SK-N-SH (cell line): ENCODE data around the gene NPW. TPM values are rescaled to one million over a fixed set of nuclear protein-coding genes. Genes with fewer than 3 reads are reported as not detected.

Experiments
- CTCF ChIA-PET: fragments of 300-600, 350-600 bp; formaldehyde crosslinking; extraction: SDS; loops from one replicate; lab custom pipeline; 2021; lab: Yijun Ruan, JAX
- POLR2A ChIA-PET: fragments of 350-600 bp; sonication (Branson Sonifier 250); formaldehyde crosslinking; extraction: SDS; loops from one replicate; lab custom pipeline; 2020; ENCODE audit warnings: antibody characterized with exemption, inconsistent platforms; lab: Yijun Ruan, JAX
- DNase-seq: peaks from one replicate; pipeline ENCODE4 v3.0.0; 2012
- H2AFZ ChIP-seq: fragments of 200-600 bp; sonication (generic); 2 replicates; pipeline ENCODE4 v1.8.1; 2016; ENCODE audit warnings: antibody characterized with exemption, mild to moderate bottlenecking, low read depth
- H3F3A ChIP-seq: fragments of 200-600 bp; sonication (generic); replicated peaks from 2 replicates; pipeline ENCODE3; 2016; ENCODE audit warnings: antibody characterized with exemption, mild to moderate bottlenecking; ENCODE audit not compliant: insufficient read depth
- H3K27ac ChIP-seq, 2 experiments: fragments of 200-500 bp in 1 of 2; fragments of 200-600 bp in 1 of 2; sonication (Bioruptor generic) in 1 of 2; sonication (generic), shearing (Covaris generic) in 1 of 2; 2 replicates each; pipeline versions ENCODE4 v1.5.1 to v1.6.1; 2014 to 2016; ENCODE audit warnings: low read depth in 2 of 2, inconsistent platforms in 1 of 2, low read length in 1 of 2, mild to moderate bottlenecking in 1 of 2, mixed read lengths in 1 of 2
- H3K27me3 ChIP-seq: fragments of 200-600 bp; sonication (generic), shearing (Covaris generic); 2 replicates; pipeline ENCODE4 v1.6.1; 2016; ENCODE audit warnings: mixed run types; ENCODE audit not compliant: insufficient read depth
- H3K36me3 ChIP-seq, 2 experiments: fragments of 200-500 bp in 1 of 2; fragments of 200-600 bp in 1 of 2; sonication (Bioruptor generic) in 1 of 2; sonication (generic) in 1 of 2; replicated peaks in 1 of 2; 2 replicates each; pipeline versions ENCODE3 to v1.5.1; 2014 to 2016; ENCODE audit warnings: low read length in 1 of 2, mild to moderate bottlenecking in 1 of 2; ENCODE audit not compliant: insufficient read depth in 2 of 2, control insufficient read depth in 1 of 2
- H3K4me1 ChIP-seq, 2 experiments: fragments of 200-500 bp in 1 of 2; fragments of 200-600 bp in 1 of 2; sonication (Bioruptor generic) in 1 of 2; sonication (generic), shearing (Covaris generic) in 1 of 2; 2 replicates each; pipeline versions ENCODE4 v1.5.1 to v1.6.1; 2014 to 2016; ENCODE audit warnings: low read depth in 1 of 2, low read length in 1 of 2, mixed run types in 1 of 2; ENCODE audit not compliant: insufficient read depth in 2 of 2, control insufficient read depth in 1 of 2
- H3K4me2 ChIP-seq: fragments of 200-600 bp; sonication (generic), shearing (Covaris generic); 2 replicates; pipeline ENCODE4 v1.6.1; 2017; ENCODE audit warnings: mixed run types
- H3K4me3 ChIP-seq, 2 experiments: fragments of 200-500 bp in 1 of 2; fragments of 200-600 bp in 1 of 2; sonication (Bioruptor generic) in 1 of 2; sonication (generic), shearing (Covaris generic) in 1 of 2; 2 replicates each; pipeline versions ENCODE4 v1.5.1 to v1.8.1; 2014 to 2016; ENCODE audit warnings: low read depth in 2 of 2, inconsistent platforms in 1 of 2, low read length in 1 of 2, mild to moderate bottlenecking in 1 of 2, mixed read lengths in 1 of 2, moderate library complexity in 1 of 2
- H3K79me2 ChIP-seq: fragments of 200-600 bp; sonication (generic); 2 replicates; pipeline ENCODE4 v1.8.1; 2017; ENCODE audit warnings: mild to moderate bottlenecking; ENCODE audit not compliant: insufficient read depth
- H3K9ac ChIP-seq: fragments of 200-600 bp; sonication (generic); 2 replicates; pipeline ENCODE4 v1.6.1; 2017; ENCODE audit warnings: mixed run types
- H3K9me2 ChIP-seq: fragments of 200-600 bp; sonication (generic); 2 replicates; pipeline ENCODE4 v1.6.1; 2017; ENCODE audit warnings: mixed run types
- H3K9me3 ChIP-seq: fragments of 200-600 bp; sonication (generic); 2 replicates; pipeline ENCODE4 v1.6.1; 2017; ENCODE audit warnings: mixed run types, mild to moderate bottlenecking, moderate library complexity
- H4K20me1 ChIP-seq: fragments of 200-600 bp; sonication (generic); 2 replicates; pipeline ENCODE4 v1.6.1; 2017; ENCODE audit warnings: mild to moderate bottlenecking, mixed run types; ENCODE audit not compliant: insufficient read depth
- ELF1 ChIP-seq: IDR thresholded peaks from 2 replicates; pipeline ENCODE4 v1.4.0; 2012
- EP300 ChIP-seq, 2 experiments: IDR thresholded peaks; 2 replicates each; pipeline versions ENCODE4 v1.4.0 to v1.6.1; 2012; ENCODE audit warnings: borderline replicate concordance in 1 of 2, low read depth in 1 of 2, low read length in 1 of 2
- FOXM1 ChIP-seq: IDR thresholded peaks from 2 replicates; pipeline ENCODE4 v1.4.0; 2012; ENCODE audit warnings: low read depth, mild to moderate bottlenecking
- GABPA ChIP-seq: IDR thresholded peaks from 2 replicates; pipeline ENCODE4 v1.4.0; 2012; ENCODE audit warnings: low read depth, mild to moderate bottlenecking
- JUND ChIP-seq: IDR thresholded peaks from 2 replicates; pipeline ENCODE4 v1.4.0; 2012
- NRF1 ChIP-seq: IDR thresholded peaks from 2 replicates; pipeline ENCODE4 v1.6.1; 2012; ENCODE audit warnings: low read depth, mild to moderate bottlenecking, low read length
- PBX3 ChIP-seq: IDR thresholded peaks from 2 replicates; pipeline ENCODE4; 2012
- POLR2AphosphoS5 ChIP-seq: IDR thresholded peaks from 2 replicates; pipeline ENCODE4 v1.6.1; 2012; ENCODE audit warnings: low read depth, low read length
- RAD21 ChIP-seq: IDR thresholded peaks from 2 replicates; pipeline ENCODE4 v1.6.1; 2012; ENCODE audit warnings: mild to moderate bottlenecking, low read length
- REST ChIP-seq: IDR thresholded peaks from 2 replicates; pipeline ENCODE4 v1.6.1; 2012; ENCODE audit warnings: mild to moderate bottlenecking, low read depth, low read length, moderate library complexity
- RFX5 ChIP-seq: IDR thresholded peaks from 2 replicates; pipeline ENCODE4 v1.6.1; 2012; ENCODE audit warnings: mild to moderate bottlenecking, improper control_type of control experiment, low read length
- RXRA ChIP-seq: IDR thresholded peaks from 2 replicates; pipeline ENCODE4 v1.4.0; 2012; ENCODE audit warnings: low read depth, mild to moderate bottlenecking, borderline replicate concordance
- SIN3A ChIP-seq: IDR thresholded peaks from 2 replicates; pipeline ENCODE4 v1.6.1; 2012; ENCODE audit warnings: low read depth, mild to moderate bottlenecking, low read length, moderate library complexity, borderline replicate concordance
- SMC3 ChIP-seq: IDR thresholded peaks from 2 replicates; pipeline ENCODE4 v1.6.1; 2012; ENCODE audit warnings: low read depth, low read length, improper control_type of control experiment
- TAF1 ChIP-seq: IDR thresholded peaks from 2 replicates; pipeline ENCODE4 v1.6.1; 2012; ENCODE audit warnings: low read depth, mild to moderate bottlenecking, low read length, moderate library complexity, borderline replicate concordance
- USF1 ChIP-seq: IDR thresholded peaks from 2 replicates; pipeline ENCODE4 v1.4.0; 2012; ENCODE audit warnings: low read depth, borderline replicate concordance
- USF2 ChIP-seq: fragments of 150-350 bp; IDR thresholded peaks from 2 replicates; pipeline ENCODE4 v1.6.1; 2017; ENCODE audit warnings: antibody characterized with exemption, low read length, low read depth, borderline replicate concordance
- YY1 ChIP-seq: IDR thresholded peaks from 2 replicates; pipeline ENCODE4 v1.4.0; 2012; ENCODE audit warnings: low read depth, mild to moderate bottlenecking
- WGBS: methylation state at CpG from one replicate; pipeline ENCODE4 v1.1.6; 2017; ENCODE audit warnings: low lambda C conversion rate; 5-methylcytosine and 5-hydroxymethylcytosine counted together
- polyA plus RNA-seq, 3 experiments: library from polyadenylated mRNA; depleted of rRNA; stranded (reverse); fragments of >200 nt; gene quantifications; 2 replicates each; pipeline ENCODE4 v1.2.3, GENCODE V29; 2012

The NPW gene
- polyA plus RNA-seq, 1 of the 3 experiments (the other 2 are of a cell fraction): 1.1 TPM

- peak overlapping the region in 1 of 2 experiments; percentile 88; a peak in 2 of 4 replicates for H3K27ac ChIP-seq
- no peaks in the 10 kb centered on the region for H3K27me3 ChIP-seq
- H3K9me3 ChIP-seq: no peaks in the 10 kb centered on the region
- H3K9ac ChIP-seq: no peak overlapping the region
- no peaks in the 10 kb centered on the region for H3K9me2 ChIP-seq
- TF ChIP-seq SIN3A: no peak
- TF ChIP-seq EP300 (IDR thresholded peaks at IDR 0.05; ENCODE audit: borderline replicate concordance in 1 of 2, low read depth in 1 of 2, low read length in 1 of 2): no peak
- no peak for TF ChIP-seq RAD21
- TF ChIP-seq POLR2AphosphoS5: no peak
- TF ChIP-seq ELF1: no peak
- TF ChIP-seq JUND: no peak
- no peak for TF ChIP-seq SMC3
- no peak for TF ChIP-seq FOXM1
- no peak for TF ChIP-seq PBX3
- TF ChIP-seq YY1: no peak
- TF ChIP-seq NRF1: no peak
- no peak for DNase-seq
- H3K79me2 ChIP-seq: peaks cover 5% of the 10 kb centered on the region; the same call in 1 of the 2 replicates
- H3K4me1 ChIP-seq: peaks cover 13 to 61% of the 10 kb centered on the region in 2 experiments; a peak in 3 of 4 replicates
- no peak overlapping the region for H3K4me3 ChIP-seq
- WGBS: 76% methylated on average over 8 of the region's 24 CpGs
- H3K36me3 ChIP-seq: peaks cover 0 to 16% of the 10 kb centered on the region in 2 experiments
- peaks cover 3% of the 10 kb centered on the region for H3F3A ChIP-seq
- no peak overlapping the region for H2AFZ ChIP-seq
- POLR2A ChIA-PET: interaction anchor here (0.9 to 2.1 kb wide), 4 partner anchors 8 to 114 kb away, joined by 3 to 10 read pairs (median 5); partner anchors contain the start of genes NTHL1, RPS2 and TSC2
- no peak overlapping the region for H3K4me2 ChIP-seq
- H4K20me1 ChIP-seq: no peaks in the 10 kb centered on the region
- CTCF ChIA-PET: interaction anchor here (0.6 to 2.0 kb wide), 10 partner anchors 10 to 113 kb away, joined by 3 to 11 read pairs (median 4); partner anchors contain the start of gene NHERF2
Observed at GRCh38 chr16:2040041-2040786, 20.6 kb downstream of the NPW start.

GRCh38 chr16:2040787-2041522 is 21.4 kb downstream of the NPW start:
- ChIA-PET POLR2A (interaction anchor here (0.6 to 1.8 kb wide), 4 partner anchors 11 to 233 kb away, joined by 3 to 6 read pairs (median 3); no protein-coding TSS in a partner anchor), CTCF (interaction anchor here (0.8 to 2.0 kb wide), 6 partner anchors 13 to 112 kb away, joined by 3 to 11 read pairs (median 5); no protein-coding TSS in a partner anchor)
- peaks cover 3% of the 10 kb centered on the region for H3F3A ChIP-seq
- 77% methylated on average over 9 of the region's 20 CpGs for WGBS
- TF ChIP-seq RXRA (no peak), SMC3 (no peak), RFX5 (no peak), NRF1 (no peak), TAF1 (no peak), REST (no peak), USF1 (no peak), USF2 (no peak), GABPA (no peak)
- TF ChIP-seq, all 33 proteins: peak for 0
- DNase-seq: peak; percentile 57
- no peak overlapping the region for H2AFZ ChIP-seq
- H3K79me2 ChIP-seq: peaks cover 11% of the 10 kb centered on the region; the same call in 1 of the 2 replicates
- no peak overlapping the region for H3K4me3 ChIP-seq
- no peaks in the 10 kb centered on the region for H3K9me3 ChIP-seq
- no peaks in the 10 kb centered on the region for H4K20me1 ChIP-seq
- H3K4me2 ChIP-seq: no peak overlapping the region
- H3K9ac ChIP-seq: no peak overlapping the region
- H3K27me3 ChIP-seq: no peaks in the 10 kb centered on the region
- no peaks in the 10 kb centered on the region for H3K9me2 ChIP-seq
- peak overlapping the region in 1 of 2 experiments; percentile 88; a peak in 2 of 4 replicates for H3K27ac ChIP-seq
- peaks cover 0 to 16% of the 10 kb centered on the region in 2 experiments for H3K36me3 ChIP-seq
- H3K4me1 ChIP-seq: peaks cover 5 to 56% of the 10 kb centered on the region in 2 experiments; a peak in 2 of 4 replicates
